Gastrocnemius medialis (tissue), 4 donors: ENCODE results near the gene FANCD2. TPM values are rescaled to one million over a fixed set of nuclear protein-coding genes. Genes with fewer than 3 reads are reported as not detected.
"Not testable (repeated sequence)": the region's sequence is repeated elsewhere in the genome, so short reads cannot be mapped to it uniquely, and the experiment has no call there.

Experiments
- ATAC-seq, 2 donors: fragments of 150-250 bp; one replicate each; pipeline ENCODE4 v1.9.1; 2016
- DNase-seq, 2 donors: peaks; one replicate each; pipeline ENCODE4 v3.0.0-alpha.2; 2019
- H3K27ac ChIP-seq, 4 donors: fragments of 200-600 bp; sonication (generic); 1 replicate in 1 of 4; 2 replicates in 3 of 4; pipeline ENCODE4 v1.5.1; 2016 to 2018; ENCODE audit warnings: mild to moderate bottlenecking in 2 of 4, moderate library complexity in 1 of 4
- H3K27me3 ChIP-seq, 3 donors: fragments of 200-600 bp; sonication (generic) in 2 of 3; 1 replicate in 1 of 3; 2 replicates in 2 of 3; pipeline versions ENCODE4 v1.5.1 to v1.6.0; 2016 to 2019; ENCODE audit warnings: mild to moderate bottlenecking in 1 of 3, moderate library complexity in 1 of 3
- H3K36me3 ChIP-seq, 2 donors: fragments of 200-600 bp; sonication (generic) in 1 of 2; one replicate each; pipeline ENCODE4 v1.5.1; 2017 to 2018
- H3K4me1 ChIP-seq, 2 donors: fragments of 200-600 bp; sonication (generic) in 1 of 2; one replicate each; pipeline ENCODE4 v1.5.1; 2016 to 2017; ENCODE audit warnings: mild to moderate bottlenecking in 2 of 2
- H3K4me3 ChIP-seq, 4 donors: fragments of 200-600 bp; sonication (generic) in 3 of 4; 1 replicate in 1 of 4; 2 replicates in 3 of 4; pipeline ENCODE4 v1.5.1; 2016 to 2019; ENCODE audit warnings: mild to moderate bottlenecking in 2 of 4
- H3K9me3 ChIP-seq, 3 donors: fragments of 200-600 bp; sonication (generic) in 2 of 3; 1 replicate in 1 of 3; 2 replicates in 2 of 3; pipeline ENCODE4 v1.5.1; 2016 to 2019
- CTCF ChIP-seq, 5 experiments: fragments of 450-650 bp in 3 of 5; fragments of 200-600 bp in 2 of 5; sonication (generic) in 2 of 5; IDR thresholded peaks in 4 of 5; conservative IDR thresholded peaks in 1 of 5; 1 replicate in 4 of 5; 2 replicates in 1 of 5; pipeline ENCODE4 v1.5.1; 2016 to 2019; ENCODE audit warnings: antibody characterized with exemption in 5 of 5, mild to moderate bottlenecking in 3 of 5, moderate library complexity in 3 of 5
- POLR2A ChIP-seq, 2 donors: fragments of 450-650 bp; IDR thresholded peaks; one replicate each; pipeline ENCODE4 v1.6.1; 2017; ENCODE audit warnings: antibody characterized with exemption in 2 of 2, mild to moderate bottlenecking in 2 of 2, moderate library complexity in 2 of 2
- in situ Hi-C, 4 donors: fragments of 200-750 bp; cut with MboI; loops; one replicate each; pipeline versions ENCODE4 v1.15.0 to v1.8.0; 2017; ENCODE audit warnings: low sequenced_read_pairs in 4 of 4
- intact Hi-C: fragments of 100-400 bp; cut with DNase I; formaldehyde crosslinking; loops from one replicate; pipeline ENCODE4 v1.15.1; 2023; ENCODE audit warnings: low total_unique reads
- total RNA-seq, 4 donors: library from RNA; depleted of rRNA; stranded (reverse); fragments of >200 nt; gene quantifications; one replicate each; pipeline versions ENCODE4 v1.1.0 to v1.2.3, GENCODE V29; 2016

Gene FANCD2
- total RNA-seq, 4 donors from 2014 or later: 0.46 to 1.3 (median 0.58) TPM; not detected in 1

GRCh38 chr3:10081871-10082270, 55.6 kb downstream of the FANCD2 start:
- TF ChIP-seq CTCF (IDR thresholded peaks at IDR 0.05 in 4 of 5, conservative IDR thresholded peaks at IDR 0.05 in 1 of 5) (no peak), POLR2A (IDR thresholded peaks at IDR 0.05) (no peak)
- Histone ChIP-seq H3K27me3 (no peaks in the 10 kb centered on the region), H3K4me3 (no peak overlapping the region), H3K36me3 (no peaks in the 10 kb centered on the region), H3K4me1 (no peaks in the 10 kb centered on the region), H3K9me3 (no peaks in the 10 kb centered on the region), H3K27ac (no peak overlapping the region)
- no peak for ATAC-seq
- DNase-seq: no peak
- intact Hi-C loops (no loop called here), in situ Hi-C loops (no loop called here)

GRCh38 chr3:10085738-10086137, 59.5 kb downstream of the FANCD2 start:
- Histone ChIP-seq H3K9me3 (no peaks in the 10 kb centered on the region), H3K27ac (no peak overlapping the region), H3K27me3 (no peaks in the 10 kb centered on the region), H3K4me1 (no peaks in the 10 kb centered on the region), H3K4me3 (no peak overlapping the region), H3K36me3 (no peaks in the 10 kb centered on the region)
- DNase-seq (no peak), ATAC-seq (no peak)
- in situ Hi-C loops: no loop called here
- intact Hi-C loops: no loop called here
- TF ChIP-seq CTCF (IDR thresholded peaks at IDR 0.05 in 4 of 5, conservative IDR thresholded peaks at IDR 0.05 in 1 of 5) (no peak), POLR2A (IDR thresholded peaks at IDR 0.05) (no peak)

GRCh38 chr3:10088256-10088655, 62.0 kb downstream of the FANCD2 start:
- Histone ChIP-seq H3K4me1 (no peaks in the 10 kb centered on the region), H3K36me3 (no peaks in the 10 kb centered on the region), H3K27me3 (no peaks in the 10 kb centered on the region), H3K4me3 (no peak overlapping the region), H3K27ac (no peak overlapping the region), H3K9me3 (no peaks in the 10 kb centered on the region)
- ATAC-seq: no peak
- TF ChIP-seq CTCF (IDR thresholded peaks at IDR 0.05 in 4 of 5, conservative IDR thresholded peaks at IDR 0.05 in 1 of 5): no peak
- TF ChIP-seq POLR2A (IDR thresholded peaks at IDR 0.05): no peak
- in situ Hi-C loops: no loop called here
- intact Hi-C loops: no loop called here
- DNase-seq: no peak

GRCh38 chr3:10090179-10090578, 63.9 kb downstream of the FANCD2 start:
- Histone ChIP-seq H3K36me3 (no peaks in the 10 kb centered on the region), H3K4me1 (no peaks in the 10 kb centered on the region), H3K27me3 (no peaks in the 10 kb centered on the region), H3K27ac (no peak overlapping the region), H3K9me3 (no peaks in the 10 kb centered on the region), H3K4me3 (no peak overlapping the region)
- TF ChIP-seq POLR2A (IDR thresholded peaks at IDR 0.05) (no peak), CTCF (IDR thresholded peaks at IDR 0.05 in 4 of 5, conservative IDR thresholded peaks at IDR 0.05 in 1 of 5) (no peak)
- in situ Hi-C loops: no loop called here
- DNase-seq (no peak), ATAC-seq (no peak)
- intact Hi-C loops: no loop called here

GRCh38 chr3:10090774-10091173, 64.5 kb downstream of the FANCD2 start:
- in situ Hi-C loops, H3K9me3 ChIP-seq, H3K36me3 ChIP-seq, H3K27ac ChIP-seq, intact Hi-C loops, H3K4me1 ChIP-seq, H3K4me3 ChIP-seq, ATAC-seq, DNase-seq, H3K27me3 ChIP-seq: not testable (repeated sequence)

GRCh38 chr3:10091387-10091786, 65.2 kb downstream of the FANCD2 start:
- H3K4me3 ChIP-seq, ATAC-seq, intact Hi-C loops, DNase-seq, H3K27ac ChIP-seq, in situ Hi-C loops, H3K27me3 ChIP-seq, H3K36me3 ChIP-seq, H3K4me1 ChIP-seq, H3K9me3 ChIP-seq: not testable (repeated sequence)
